Stomach (tissue), 9 donors: Measurements from ENCODE around the gene PTPRG. TPM values are rescaled to one million over a fixed set of nuclear protein-coding genes. Genes with fewer than 3 reads are reported as not detected.

Experiments used
- DNase-seq, 2 donors: peaks; one replicate each; pipeline versions ENCODE4 v3.0.0 to v3.0.0-alpha.2; 2013 to 2019
- H3K27ac ChIP-seq, 5 donors: fragments of 200-600 bp in 4 of 5; sonication (generic) in 4 of 5; one replicate each; pipeline ENCODE4 v1.5.1; 2013 to 2019; ENCODE audit warnings: mild to moderate bottlenecking in 1 of 5, moderate library complexity in 1 of 5
- H3K27me3 ChIP-seq, 3 donors: fragments of 200-600 bp; sonication (generic); one replicate each; pipeline ENCODE4 v1.5.1; 2017 to 2019; ENCODE audit warnings: mixed run types in 1 of 3
- H3K36me3 ChIP-seq, 4 donors: fragments of 200-600 bp; sonication (generic); 1 replicate in 3 of 4; 2 replicates in 1 of 4; pipeline ENCODE4 v1.5.1; 2016 to 2019
- H3K4me1 ChIP-seq, 4 donors: fragments of 200-600 bp; sonication (generic); one replicate each; pipeline ENCODE4 v1.5.1; 2016 to 2019
- H3K4me3 ChIP-seq, 4 donors: fragments of 200-600 bp; sonication (generic) in 3 of 4; one replicate each; pipeline ENCODE4 v1.5.1; 2016 to 2019; ENCODE audit warnings: mild to moderate bottlenecking in 1 of 4
- H3K9me3 ChIP-seq, 4 donors: fragments of 200-600 bp; sonication (generic); one replicate each; pipeline ENCODE4 v1.5.1; 2016 to 2019
- EP300 ChIP-seq: sonication (generic); formaldehyde crosslinking; IDR thresholded peaks from one replicate; pipeline ENCODE4 v1.6.1; 2017; ENCODE audit warnings: antibody characterized with exemption
- POLR2A ChIP-seq, 4 donors: fragments of 450-650 bp; IDR thresholded peaks; one replicate each; pipeline ENCODE4 v1.6.1; 2016; ENCODE audit warnings: antibody characterized with exemption in 4 of 4, control low read depth in 2 of 4, mild to moderate bottlenecking in 1 of 4, moderate library complexity in 1 of 4
- POLR2AphosphoS5 ChIP-seq, 3 donors: sonication (generic); formaldehyde crosslinking; IDR thresholded peaks; one replicate each; pipeline ENCODE4 v1.6.1; 2016; ENCODE audit warnings: antibody characterized with exemption in 3 of 3
- WGBS, 5 donors: extraction: QIAGEN DNeasy Blood & Tissue Kit in 3 of 5; methylation state at CpG; one replicate each; pipeline versions ENCODE4 v1.1.5 to v1.1.7; 2013 to 2018; 5-methylcytosine and 5-hydroxymethylcytosine counted together
- intact Hi-C: fragments of 100-400 bp; cut with DNase I; formaldehyde crosslinking; loops from one replicate; pipeline ENCODE4 v1.15.1; 2023; ENCODE audit warnings: low total_unique reads
- polyA plus RNA-seq, 3 donors: library from polyadenylated mRNA; stranded (reverse); fragments of 200-250 nt; gene quantifications; one replicate each; pipeline ENCODE4 v1.2.3, GENCODE V29; 2013
- total RNA-seq, 5 donors: library from RNA; depleted of rRNA; stranded (reverse); fragments of >200 nt; gene quantifications; one replicate each; pipeline versions ENCODE4 v1.1.0 to v1.2.3, GENCODE V29; 2014 to 2016
- TF ChIP-seq, protein P1 (sequence below), 7 experiments: fragments of 450-650 bp in 4 of 7; fragments of 200-600 bp in 3 of 7; sonication (generic) in 3 of 7; IDR thresholded peaks; one replicate each; pipeline ENCODE4 v1.5.1; 2016 to 2019; ENCODE audit warnings: antibody characterized with exemption in 7 of 7, control low read depth in 2 of 7, mild to moderate bottlenecking in 1 of 7
- donor health status: healthy with polysubstance abuse.
- donor health status: Bipolar disorder and iron deficiency.
- donor health status: healthy.

The PTPRG gene
- total and polyA plus RNA-seq, 8 donors, result 2.4 to 96.0 (median 22.0) TPM

DNA sequence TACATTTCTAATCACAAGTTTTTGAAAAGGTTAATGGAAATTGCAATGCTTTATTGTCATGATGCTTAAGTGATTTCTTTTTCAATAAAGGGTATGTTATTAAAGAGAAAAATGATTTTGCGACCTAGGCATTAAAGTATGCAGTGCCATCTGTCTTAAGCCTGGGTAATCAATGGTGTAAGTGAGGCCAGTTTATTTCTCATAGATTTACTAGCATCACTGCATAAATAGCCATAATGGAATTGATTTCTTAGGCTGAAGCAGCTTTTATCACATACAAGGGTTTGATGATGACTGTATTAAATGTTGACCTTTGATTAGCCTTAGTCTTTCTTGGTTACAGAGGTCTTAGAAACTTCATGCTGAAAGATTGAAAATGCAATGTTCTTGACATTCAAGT, 464.5 kb downstream of the PTPRG start:
- no peak for DNase-seq
- 92 to 99% (median 97%) methylated on average over 1 of the region's 1 CpG for WGBS, 5 donors
- TF ChIP-seq POLR2A (IDR thresholded peaks at IDR 0.05) (no peak), EP300 (no peak), POLR2AphosphoS5 (IDR thresholded peaks at IDR 0.05) (no peak)
- TF ChIP-seq, protein P1, sequence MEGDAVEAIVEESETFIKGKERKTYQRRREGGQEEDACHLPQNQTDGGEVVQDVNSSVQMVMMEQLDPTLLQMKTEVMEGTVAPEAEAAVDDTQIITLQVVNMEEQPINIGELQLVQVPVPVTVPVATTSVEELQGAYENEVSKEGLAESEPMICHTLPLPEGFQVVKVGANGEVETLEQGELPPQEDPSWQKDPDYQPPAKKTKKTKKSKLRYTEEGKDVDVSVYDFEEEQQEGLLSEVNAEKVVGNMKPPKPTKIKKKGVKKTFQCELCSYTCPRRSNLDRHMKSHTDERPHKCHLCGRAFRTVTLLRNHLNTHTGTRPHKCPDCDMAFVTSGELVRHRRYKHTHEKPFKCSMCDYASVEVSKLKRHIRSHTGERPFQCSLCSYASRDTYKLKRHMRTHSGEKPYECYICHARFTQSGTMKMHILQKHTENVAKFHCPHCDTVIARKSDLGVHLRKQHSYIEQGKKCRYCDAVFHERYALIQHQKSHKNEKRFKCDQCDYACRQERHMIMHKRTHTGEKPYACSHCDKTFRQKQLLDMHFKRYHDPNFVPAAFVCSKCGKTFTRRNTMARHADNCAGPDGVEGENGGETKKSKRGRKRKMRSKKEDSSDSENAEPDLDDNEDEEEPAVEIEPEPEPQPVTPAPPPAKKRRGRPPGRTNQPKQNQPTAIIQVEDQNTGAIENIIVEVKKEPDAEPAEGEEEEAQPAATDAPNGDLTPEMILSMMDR (IDR thresholded peaks at IDR 0.05), result no peak
- Histone ChIP-seq H3K27me3 (no peaks in the 10 kb centered on the region), H3K4me3 (no peak overlapping the region), H3K27ac (no peak overlapping the region), H3K9me3 (no peaks in the 10 kb centered on the region), H3K4me1 (peaks cover 0 to 6% (median 1%) of the 10 kb centered on the region in 4 donors), H3K36me3 (no peaks in the 10 kb centered on the region)
- intact Hi-C loops, result no loop called here

DNA sequence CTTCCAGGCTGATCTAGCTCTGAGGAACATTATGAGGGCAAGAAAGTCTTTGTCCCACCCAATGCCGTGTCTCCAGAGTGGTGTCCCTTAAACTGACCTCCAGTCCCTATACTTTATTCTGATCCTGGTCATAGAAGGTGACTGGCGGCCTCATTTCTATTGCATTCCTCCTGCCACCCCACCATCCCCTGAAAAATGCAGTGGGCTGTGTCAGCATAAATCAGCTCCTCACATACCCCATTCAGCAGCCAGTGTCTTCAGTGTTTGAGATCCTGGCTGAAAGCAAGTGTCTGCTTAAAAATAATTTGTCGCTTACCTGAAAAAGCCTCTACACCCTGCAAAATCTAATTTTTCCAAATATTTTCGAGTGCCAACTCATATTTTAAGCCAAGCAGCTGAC, 465.9 kb downstream of the PTPRG start:
- no peaks in the 10 kb centered on the region for H3K27me3 ChIP-seq
- H3K9me3 ChIP-seq, result no peaks in the 10 kb centered on the region
- H3K4me3 ChIP-seq, result no peak overlapping the region
- no peak for DNase-seq
- intact Hi-C loops, result no loop called here
- 80 to 93% (median 88%) methylated on average over 4 of the region's 4 CpGs for WGBS, 5 donors
- H3K4me1 ChIP-seq, result peaks cover 0 to 6% (median 1%) of the 10 kb centered on the region in 4 donors
- no peaks in the 10 kb centered on the region for H3K36me3 ChIP-seq
- no peak overlapping the region for H3K27ac ChIP-seq
- TF ChIP-seq, protein P1 (IDR thresholded peaks at IDR 0.05), result no peak
- no peak for TF ChIP-seq POLR2AphosphoS5 (IDR thresholded peaks at IDR 0.05)
- no peak for TF ChIP-seq POLR2A (IDR thresholded peaks at IDR 0.05)
- no peak for TF ChIP-seq EP300

DNA sequence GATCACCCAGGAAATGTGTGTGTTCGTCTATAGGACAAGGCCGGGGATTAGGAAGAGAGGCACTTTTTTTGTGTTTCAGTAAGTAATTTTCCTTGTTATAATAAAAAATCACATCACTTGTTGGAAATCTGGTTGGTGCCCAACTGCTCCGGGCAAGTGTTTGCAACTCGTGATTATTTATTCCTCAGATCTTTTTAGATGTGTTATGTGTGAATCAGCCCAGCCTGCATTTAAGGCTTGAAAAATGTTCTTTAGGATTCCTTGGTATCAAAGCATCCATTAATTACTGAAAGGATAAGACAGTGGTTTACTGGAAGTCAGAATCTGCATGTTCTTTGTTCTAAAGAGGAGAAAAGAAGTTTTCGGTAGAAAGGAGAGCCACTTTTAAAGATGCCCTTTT, 466.4 kb downstream of the PTPRG start:
- intact Hi-C loops, result no loop called here
- no peak for TF ChIP-seq EP300
- TF ChIP-seq POLR2AphosphoS5 (IDR thresholded peaks at IDR 0.05), result no peak
- TF ChIP-seq POLR2A (IDR thresholded peaks at IDR 0.05), result no peak
- TF ChIP-seq, protein P1 (IDR thresholded peaks at IDR 0.05), result no peak
- WGBS, 5 donors, result 74 to 90% (median 81%) methylated on average over 5 of the region's 5 CpGs

DNA sequence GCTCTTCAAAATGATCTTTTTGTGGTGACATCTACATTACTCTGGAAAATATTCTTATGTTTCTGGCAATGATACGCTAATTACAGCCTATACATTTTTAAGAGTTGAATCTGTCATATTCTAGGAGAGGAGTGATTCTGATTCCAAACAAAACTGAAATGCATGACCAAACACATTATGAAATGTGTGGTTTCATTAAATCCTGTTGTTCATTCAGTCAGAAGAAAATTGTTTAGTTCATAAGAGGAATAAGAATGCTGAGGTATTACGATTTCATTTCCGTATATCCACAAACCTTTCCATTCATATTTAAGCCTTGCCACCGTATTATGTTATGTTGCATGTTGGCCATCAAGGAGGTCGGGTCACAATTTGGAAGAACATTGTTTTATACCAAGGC, 466.9 kb downstream of the PTPRG start:
- no peaks in the 10 kb centered on the region for H3K36me3 ChIP-seq
- TF ChIP-seq EP300, result no peak
- TF ChIP-seq POLR2AphosphoS5 (IDR thresholded peaks at IDR 0.05), result no peak
- TF ChIP-seq, protein P1 (IDR thresholded peaks at IDR 0.05), result no peak
- no peak for TF ChIP-seq POLR2A (IDR thresholded peaks at IDR 0.05)
- H3K4me3 ChIP-seq, result no peak overlapping the region
- H3K27ac ChIP-seq, result no peak overlapping the region
- intact Hi-C loops, result no loop called here
- no peaks in the 10 kb centered on the region for H3K27me3 ChIP-seq
- DNase-seq, result no peak
- no peaks in the 10 kb centered on the region for H3K9me3 ChIP-seq
- WGBS, 5 donors, result 72 to 92% (median 84%) methylated on average over 5 of the region's 5 CpGs
- H3K4me1 ChIP-seq, result peaks cover 0 to 6% (median 1%) of the 10 kb centered on the region in 4 donors

More for the DNA sequence above, 466.4 kb downstream of the PTPRG start:
- no peak overlapping the region for H3K4me3 ChIP-seq
- H3K4me1 ChIP-seq, result peaks cover 0 to 6% (median 1%) of the 10 kb centered on the region in 4 donors
- DNase-seq, result no peak
- no peaks in the 10 kb centered on the region for H3K9me3 ChIP-seq
- H3K36me3 ChIP-seq, result no peaks in the 10 kb centered on the region
- H3K27ac ChIP-seq, result no peak overlapping the region
- no peaks in the 10 kb centered on the region for H3K27me3 ChIP-seq
